Progenitor cell of endocrine pancreas (in vitro differentiated cells): ENCODE results near the gene SSNA1. TPM values are rescaled to one million over a fixed set of nuclear protein-coding genes. Genes with fewer than 3 reads are reported as not detected.

Source experiments
- DNase-seq: peaks from one replicate; pipeline ENCODE4 v3.0.0; 2021; ENCODE audit warnings: low spot score; ENCODE audit not compliant: unreplicated experiment
- H3K27ac Mint-ChIP-seq: 2 replicates; pipeline ENCODE4 v1.8.0; 2021; ENCODE audit warnings: mild to moderate bottlenecking, moderate library complexity, mixed read lengths
- H3K27me3 Mint-ChIP-seq: 2 replicates; pipeline ENCODE4 v1.8.0; 2021; ENCODE audit warnings: mixed read lengths
- H3K36me3 Mint-ChIP-seq: 2 replicates; pipeline ENCODE4 v1.8.0; 2022; ENCODE audit warnings: mixed read lengths; ENCODE audit not compliant: insufficient read depth
- H3K4me1 Mint-ChIP-seq: 2 replicates; pipeline ENCODE4 v1.8.0; 2021; ENCODE audit warnings: low read depth, mixed read lengths
- H3K4me3 Mint-ChIP-seq: 2 replicates; pipeline ENCODE4 v1.8.0; 2021; ENCODE audit warnings: low read depth, mild to moderate bottlenecking, moderate library complexity, mixed read lengths
- H3K9me3 Mint-ChIP-seq: 2 replicates; pipeline ENCODE4 v1.8.0; 2021; ENCODE audit warnings: low read depth, mixed read lengths
- CTCF ChIP-seq: fragments of 200-600 bp; sonication (generic); IDR thresholded peaks from one replicate; pipeline ENCODE4 v1.5.0; 2021; ENCODE audit warnings: antibody characterized with exemption, mild to moderate bottlenecking; ENCODE audit not compliant: unreplicated experiment
- total RNA-seq: library from RNA; stranded (reverse); gene quantifications from 2 replicates; pipeline ENCODE4 v1.2.1, GENCODE V29; 2021

SSNA1 gene
- total RNA-seq, 1 donor from 2014 or later, result 52.5 TPM

- H3K4me1 Mint-ChIP-seq, result peaks cover 15% of the 10 kb centered on the region
- H3K9me3 Mint-ChIP-seq, result no peaks in the 10 kb centered on the region
- TF ChIP-seq CTCF, result no peak
- H3K36me3 Mint-ChIP-seq, result peaks cover 4% of the 10 kb centered on the region
- no peak for DNase-seq
- H3K4me3 Mint-ChIP-seq, result peak overlapping the region; percentile 91
- H3K27me3 Mint-ChIP-seq, result no peaks in the 10 kb centered on the region
- no peak overlapping the region for H3K27ac Mint-ChIP-seq
These were observed 2.1 kb upstream of the SSNA1 start for GRCh38 chr9:137186385-137186784.

- no peak for DNase-seq
- peaks cover 2% of the 10 kb centered on the region for H3K36me3 Mint-ChIP-seq
- H3K9me3 Mint-ChIP-seq, result no peaks in the 10 kb centered on the region
- H3K27ac Mint-ChIP-seq, result peak overlapping the region; percentile 88
- no peaks in the 10 kb centered on the region for H3K27me3 Mint-ChIP-seq
- peaks cover 15% of the 10 kb centered on the region for H3K4me1 Mint-ChIP-seq
- H3K4me3 Mint-ChIP-seq, result peak overlapping the region; percentile 91
- TF ChIP-seq CTCF, result no peak
These were observed 1.1 kb upstream of the SSNA1 start for GRCh38 chr9:137187386-137187785.

- H3K27me3 Mint-ChIP-seq, result no peaks in the 10 kb centered on the region
- peaks cover 15% of the 10 kb centered on the region for H3K4me1 Mint-ChIP-seq
- TF ChIP-seq CTCF, result no peak
- no peaks in the 10 kb centered on the region for H3K9me3 Mint-ChIP-seq
- no peak for DNase-seq
- H3K4me3 Mint-ChIP-seq, result peak overlapping the region; percentile 91
- peak overlapping the region; percentile 93 for H3K27ac Mint-ChIP-seq
- peaks cover 2% of the 10 kb centered on the region for H3K36me3 Mint-ChIP-seq
These were observed 388 bp upstream of the SSNA1 start for GRCh38 chr9:137188086-137188489.

- H3K27me3 Mint-ChIP-seq, result no peaks in the 10 kb centered on the region
- TF ChIP-seq CTCF, result no peak
- peak overlapping the region; percentile 92 for H3K4me3 Mint-ChIP-seq
- peaks cover 15% of the 10 kb centered on the region for H3K4me1 Mint-ChIP-seq
- DNase-seq, result no peak
- peak overlapping the region; percentile 98 for H3K27ac Mint-ChIP-seq
- H3K36me3 Mint-ChIP-seq, result no peaks in the 10 kb centered on the region
- H3K9me3 Mint-ChIP-seq, result no peaks in the 10 kb centered on the region
These were observed 1.1 kb downstream of the SSNA1 start for GRCh38 chr9:137189297-137190295.

- no peak for DNase-seq
- Mint-ChIP-seq H3K4me3 (peak overlapping the region; percentile 92), H3K4me1 (peaks cover 17% of the 10 kb centered on the region), H3K27ac (peak overlapping the region; percentile 74), H3K36me3 (no peaks in the 10 kb centered on the region), H3K9me3 (no peaks in the 10 kb centered on the region), H3K27me3 (no peaks in the 10 kb centered on the region)
- TF ChIP-seq CTCF, result no peak
These were observed 1.9 kb downstream of the SSNA1 start for GRCh38 chr9:137190315-137190856.
